ENCODE results near the gene D2HGDH. TPM values are rescaled to one million over a fixed set of nuclear protein-coding genes. Genes with fewer than 3 reads are reported as not detected.
A peak's percentile ranks its signal among the peaks of the same experiment; 100 is the strongest.

D2HGDH gene
- total and polyA plus RNA-seq, 8 donors = 14.9 to 116 (median 25.6) TPM

GRCh38 chr2:241719093-241719492 lies 15.3 kb upstream of the D2HGDH start:
- no peak for FAIRE-seq
- 95 to 96% methylated on average over 12 to 16 of the region's 16 CpGs for WGBS, 2 donors
- TF ChIP-seq, protein P1, sequence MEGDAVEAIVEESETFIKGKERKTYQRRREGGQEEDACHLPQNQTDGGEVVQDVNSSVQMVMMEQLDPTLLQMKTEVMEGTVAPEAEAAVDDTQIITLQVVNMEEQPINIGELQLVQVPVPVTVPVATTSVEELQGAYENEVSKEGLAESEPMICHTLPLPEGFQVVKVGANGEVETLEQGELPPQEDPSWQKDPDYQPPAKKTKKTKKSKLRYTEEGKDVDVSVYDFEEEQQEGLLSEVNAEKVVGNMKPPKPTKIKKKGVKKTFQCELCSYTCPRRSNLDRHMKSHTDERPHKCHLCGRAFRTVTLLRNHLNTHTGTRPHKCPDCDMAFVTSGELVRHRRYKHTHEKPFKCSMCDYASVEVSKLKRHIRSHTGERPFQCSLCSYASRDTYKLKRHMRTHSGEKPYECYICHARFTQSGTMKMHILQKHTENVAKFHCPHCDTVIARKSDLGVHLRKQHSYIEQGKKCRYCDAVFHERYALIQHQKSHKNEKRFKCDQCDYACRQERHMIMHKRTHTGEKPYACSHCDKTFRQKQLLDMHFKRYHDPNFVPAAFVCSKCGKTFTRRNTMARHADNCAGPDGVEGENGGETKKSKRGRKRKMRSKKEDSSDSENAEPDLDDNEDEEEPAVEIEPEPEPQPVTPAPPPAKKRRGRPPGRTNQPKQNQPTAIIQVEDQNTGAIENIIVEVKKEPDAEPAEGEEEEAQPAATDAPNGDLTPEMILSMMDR (IDR thresholded peaks at IDR 0.05) = no peak

DNA sequence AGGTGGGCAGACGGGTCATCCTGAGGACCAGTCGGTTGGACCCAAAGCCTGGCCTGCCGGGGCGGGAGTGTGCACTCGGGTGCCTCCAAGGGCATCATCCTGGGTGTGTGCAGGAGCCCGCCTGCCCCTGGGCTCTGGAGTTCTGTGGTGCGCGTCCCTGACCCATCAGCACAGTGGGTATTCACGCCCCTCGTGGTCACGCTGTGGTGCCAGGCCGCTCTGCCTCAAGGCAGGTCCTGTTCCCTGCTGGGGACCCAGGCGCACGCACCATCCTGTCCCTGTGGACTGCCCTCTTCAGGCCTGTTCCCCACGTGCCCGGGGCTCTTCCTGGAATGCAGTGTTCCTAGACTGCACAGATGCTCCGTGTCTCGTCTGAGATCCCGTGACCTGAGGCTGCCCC lies 14.3 kb upstream of the D2HGDH start:
- TF ChIP-seq, protein P1 (IDR thresholded peaks at IDR 0.05) = no peak
- no peaks in the 10 kb centered on the region for H3K27me3 ChIP-seq
- H3K4me1 ChIP-seq = no peaks in the 10 kb centered on the region
- 94 to 95% methylated on average over 19 of the region's 19 CpGs for WGBS, 2 donors
- H3K27ac ChIP-seq = no peak overlapping the region
- DNase-seq = no peak
- peaks cover 2 to 47% (median 16%) of the 10 kb centered on the region in 3 donors for H3K36me3 ChIP-seq
- ATAC-seq = peak in 1 of 4 donors; percentile 8
- intact Hi-C loops (cut with DNase I) = no loop called here
- no peak for FAIRE-seq
- H3K4me3 ChIP-seq = no peak overlapping the region
- no peaks in the 10 kb centered on the region for H3K9me3 ChIP-seq

More at GRCh38 chr2:241719093-241719492, 15.3 kb upstream of the D2HGDH start:
- no peaks in the 10 kb centered on the region for H3K27me3 ChIP-seq
- no peak overlapping the region for H3K27ac ChIP-seq
- intact Hi-C loops (cut with DNase I) = no loop called here
- no peaks in the 10 kb centered on the region for H3K9me3 ChIP-seq
- DNase-seq (no peak), ATAC-seq (no peak)
- H3K4me3 ChIP-seq = no peak overlapping the region
- no peaks in the 10 kb centered on the region for H3K4me1 ChIP-seq
- H3K36me3 ChIP-seq = peaks cover 2 to 47% (median 24%) of the 10 kb centered on the region in 3 donors

DNA sequence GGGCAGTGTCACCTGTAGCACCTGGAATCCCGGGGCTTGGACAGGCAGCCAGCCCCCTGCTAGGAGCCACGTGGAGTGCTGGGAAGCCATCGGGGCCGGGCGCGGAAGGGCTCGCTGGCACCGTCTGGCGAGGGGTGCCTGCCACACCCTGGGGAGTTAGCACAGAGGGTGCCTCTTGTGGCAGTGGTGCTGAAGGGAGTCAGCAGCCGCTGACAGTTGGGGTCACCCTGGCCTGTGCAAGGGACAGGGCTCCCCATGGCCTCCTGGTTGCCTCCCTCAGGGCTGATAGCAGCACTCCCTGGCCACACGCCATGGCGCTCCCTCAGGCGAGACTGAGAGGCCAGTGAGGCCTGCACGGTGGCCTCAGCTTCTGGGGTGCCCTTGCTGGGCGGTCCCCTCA lies 13.9 kb upstream of the D2HGDH start:
- FAIRE-seq = no peak
- intact Hi-C loops (cut with DNase I) = no loop called here
- peaks cover 2 to 52% (median 16%) of the 10 kb centered on the region in 3 donors for H3K36me3 ChIP-seq
- 93 to 97% methylated on average over 15 of the region's 15 CpGs for WGBS, 2 donors
- TF ChIP-seq, protein P1 (IDR thresholded peaks at IDR 0.05) = no peak
- DNase-seq = peak in 1 of 6 donors; percentile 79
- no peaks in the 10 kb centered on the region for H3K27me3 ChIP-seq
- no peaks in the 10 kb centered on the region for H3K9me3 ChIP-seq
- H3K4me3 ChIP-seq = no peak overlapping the region
- no peaks in the 10 kb centered on the region for H3K4me1 ChIP-seq
- ATAC-seq = no peak
- H3K27ac ChIP-seq = no peak overlapping the region

- intact Hi-C loops (cut with DNase I) = no loop called here
- H3K27me3 ChIP-seq = no peaks in the 10 kb centered on the region
- no peak overlapping the region for H3K4me3 ChIP-seq
- WGBS, 2 donors = 93 to 94% methylated on average over 12 of the region's 12 CpGs
- H3K36me3 ChIP-seq = peaks cover 0 to 52% (median 16%) of the 10 kb centered on the region in 3 donors
- ATAC-seq = no peak
- no peaks in the 10 kb centered on the region for H3K4me1 ChIP-seq
- H3K27ac ChIP-seq = no peak overlapping the region
- H3K9me3 ChIP-seq = no peaks in the 10 kb centered on the region
- TF ChIP-seq, protein P1 (IDR thresholded peaks at IDR 0.05) = no peak
- no peak for DNase-seq
- FAIRE-seq = no peak
Observed at GRCh38 chr2:241721852-241722251, 12.6 kb upstream of the D2HGDH start.

DNA sequence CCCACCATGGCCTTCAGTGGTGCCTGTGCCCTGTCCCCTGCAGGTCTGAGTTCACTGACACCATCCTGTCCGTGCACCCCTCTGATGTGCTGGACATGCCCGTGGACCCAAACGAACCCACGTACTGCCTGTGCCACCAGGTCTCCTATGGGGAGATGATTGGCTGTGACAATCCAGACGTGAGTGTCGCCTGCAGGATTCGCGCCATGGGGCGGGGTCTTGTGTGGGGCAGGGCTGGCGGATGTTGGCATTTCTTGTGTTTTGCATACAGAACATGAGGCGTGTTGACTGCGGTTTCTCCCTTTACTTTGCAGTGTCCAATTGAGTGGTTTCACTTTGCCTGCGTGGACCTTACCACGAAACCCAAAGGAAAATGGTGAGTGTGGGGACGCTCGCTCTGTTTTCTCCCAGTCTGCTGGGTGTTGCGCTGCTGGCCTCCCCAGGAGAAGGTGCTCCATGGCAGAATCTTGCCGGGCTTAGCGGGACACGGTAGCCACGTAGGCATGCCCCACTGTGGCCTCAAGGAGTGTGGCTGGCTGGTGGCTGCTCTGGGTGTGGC lies 11.5 kb upstream of the D2HGDH start:
- intact Hi-C loops (cut with DNase I) = no loop called here
- H3K36me3 ChIP-seq = peaks cover 0 to 52% (median 16%) of the 10 kb centered on the region in 3 donors
- FAIRE-seq = no peak

More for the DNA sequence above, 11.5 kb upstream of the D2HGDH start:
- Histone ChIP-seq H3K27me3 (no peaks in the 10 kb centered on the region), H3K4me3 (no peak overlapping the region), H3K4me1 (no peaks in the 10 kb centered on the region), H3K9me3 (no peaks in the 10 kb centered on the region), H3K27ac (no peak overlapping the region)
- no peak for ATAC-seq
- 97 to 99% methylated on average over 21 of the region's 21 CpGs for WGBS, 2 donors
- TF ChIP-seq, protein P1 (IDR thresholded peaks at IDR 0.05) = no peak
- DNase-seq = no peak

Data from pancreas (tissue), 10 donors.